Measurements from ENCODE around the gene NFATC3.

- TF ChIP-seq ZNF384 (IDR thresholded peaks at IDR 0.05): no peak
- no peak for TF ChIP-seq FOXM1 (IDR thresholded peaks at IDR 0.05; ENCODE audit: borderline replicate concordance)
- TF ChIP-seq ELF4 (IDR thresholded peaks at IDR 0.05): no peak
- TF ChIP-seq TARDBP (IDR thresholded peaks at IDR 0.05): no peak
- TF ChIP-seq SP1 (IDR thresholded peaks at IDR 0.05): no peak
- TF ChIP-seq PKNOX1 (IDR thresholded peaks at IDR 0.05): no peak
- no peak for TF ChIP-seq SUZ12 (IDR thresholded peaks at IDR 0.05)
These were observed 11.3 kb downstream of the NFATC3 start for GRCh38 chr16:68096491-68096890.

Data from HEK293T (cell line).